HepG2 (cell line): ENCODE results near the gene PCDHGA11. TPM values are rescaled to one million over a fixed set of nuclear protein-coding genes. Genes with fewer than 3 reads are reported as not detected.

Experiments used
- ATF6 ChIP-seq: sonication (generic); formaldehyde crosslinking; conservative IDR thresholded peaks from 2 replicates; pipeline ENCODE4 v1.4.0; 2020; ENCODE audit warnings: missing genetic modification reagents
- HNF4G ChIP-seq, 2 experiments: sonication (generic) in 1 of 2; formaldehyde crosslinking in 1 of 2; IDR thresholded peaks; 2 replicates each; pipeline versions ENCODE4 v1.4.0 to v1.6.1; 2011 to 2020; ENCODE audit warnings: borderline replicate concordance in 2 of 2, low read depth in 2 of 2, mild to moderate bottlenecking in 2 of 2, low read length in 1 of 2, missing genetic modification reagents in 1 of 2, moderate library complexity in 1 of 2
- RFX1 ChIP-seq: fragments of 450-650 bp; IDR thresholded peaks from 2 replicates; pipeline ENCODE4 v1.6.1; 2017
- SNAI1 ChIP-seq: sonication (generic); formaldehyde crosslinking; IDR thresholded peaks from 2 replicates; pipeline ENCODE4 v1.5.0; 2020; ENCODE audit warnings: mild to moderate bottlenecking, missing genetic modification reagents, borderline replicate concordance
- TERF1 ChIP-seq: sonication (generic); formaldehyde crosslinking; IDR thresholded peaks from 2 replicates; pipeline ENCODE4 v1.8.0; 2022; ENCODE audit warnings: mild to moderate bottlenecking, missing genetic modification reagents, moderate library complexity
- THAP9 ChIP-seq: sonication (generic); formaldehyde crosslinking; IDR thresholded peaks from 2 replicates; pipeline ENCODE4; 2020; ENCODE audit warnings: missing genetic modification reagents, mild to moderate bottlenecking, borderline replicate concordance
- ZBTB7B ChIP-seq: sonication (generic); formaldehyde crosslinking; IDR thresholded peaks from 2 replicates; pipeline ENCODE4 v1.4.0; 2020; ENCODE audit warnings: missing genetic modification reagents
- ZFP91 ChIP-seq: sonication (generic); formaldehyde crosslinking; IDR thresholded peaks from 2 replicates; pipeline ENCODE4 v1.9.0; 2022; ENCODE audit warnings: missing genetic modification reagents, mild to moderate bottlenecking, borderline replicate concordance
- ZNF354B ChIP-seq: sonication (generic); formaldehyde crosslinking; IDR thresholded peaks from 2 replicates; pipeline ENCODE4 v1.8.0; 2022; ENCODE audit warnings: mild to moderate bottlenecking, missing genetic modification reagents
- polyA plus RNA-seq, 8 experiments: library from polyadenylated mRNA; depleted of rRNA in 3 of 8; stranded (reverse) in 7 of 8; unstranded in 1 of 8; fragments of >200 nt; fragmentation: Illumina TruSeq in 4 of 8; extraction: Trizol in 4 of 8; gene quantifications; 2 replicates each; pipeline versions ENCODE4 v1.2.1 to v1.2.3, GENCODE V29; 2011 to 2016; ENCODE audit warnings: low read depth in 4 of 8, missing spikeins in 1 of 8, mixed read lengths in 1 of 8; ENCODE audit not compliant: insufficient read depth in 1 of 8
- total RNA-seq, 5 experiments: library from RNA; depleted of rRNA; stranded (reverse); fragments of >200 nt; fragmentation: Illumina TruSeq; extraction: Trizol; gene quantifications; 2 replicates each; pipeline ENCODE4 v1.2.3, GENCODE V29; 2016; ENCODE audit warnings: low read depth in 1 of 5

PCDHGA11 gene
- total and polyA plus RNA-seq, 2 of the 13 experiments (the other 11 are each of a cell fraction or from before 2014, with no cell fraction given), result 0.04 to 0.24 TPM

- no peak for TF ChIP-seq ZNF354B (CRISPR knock-in tag)
- TF ChIP-seq TERF1 (CRISPR knock-in tag), result no peak
- no peak for TF ChIP-seq HNF4G (IDR thresholded peaks at IDR 0.05; ENCODE audit: borderline replicate concordance, low read depth, low read length)
- TF ChIP-seq HNF4G (CRISPR knock-in tag; IDR thresholded peaks at IDR 0.05; ENCODE audit: borderline replicate concordance, low read depth), result no peak
- TF ChIP-seq ZBTB7B, result no peak
- no peak for TF ChIP-seq ATF6 (CRISPR knock-in tag)
- TF ChIP-seq SNAI1, result no peak
- no peak for TF ChIP-seq THAP9 (CRISPR knock-in tag)
- TF ChIP-seq RFX1, result no peak
- no peak for TF ChIP-seq ZFP91 (CRISPR knock-in tag)
Measured at GRCh38 chr5:141384471-141385267, 36.2 kb upstream of the PCDHGA11 start (continued).
